ENCODE data around the gene RIPK3. TPM values are rescaled to one million over a fixed set of nuclear protein-coding genes. Genes with fewer than 3 reads are reported as not detected.

RIPK3 gene
- total RNA-seq, 1 experiment from 2014 or later = 0.08 TPM

Small RNA genes lying within 50 kb of the gene (small RNA-seq; reads per million reads assigned to genes)
- not detected for gene RF00026

Other genes with a start within 250 kb of the RIPK3 start
- 27.1 and 29.3 TPM in 2 replicates for gene PCK2, start 245.7 kb downstream of the RIPK3 start, total RNA-seq (2014; rRNA removed; shearing (Covaris generic))
- gene DCAF11, start 225.2 kb downstream of the RIPK3 start, total RNA-seq (2014; rRNA removed; shearing (Covaris generic)) = 37.2 and 46.7 TPM in 2 replicates
- gene NRL, start 225.0 kb downstream of the RIPK3 start, total RNA-seq (2014; rRNA removed; shearing (Covaris generic)) = 1.3 and 4.4 TPM in 2 replicates
- 0.63 TPM in 1 of 2 replicates, not detected in the other for gene FITM1, start 209.3 kb downstream of the RIPK3 start, total RNA-seq (2014; rRNA removed; shearing (Covaris generic))
- 130 and 149 TPM in 2 replicates for gene PSME1, start 203.8 kb downstream of the RIPK3 start, total RNA-seq (2014; rRNA removed; shearing (Covaris generic))
- gene EMC9, start 198.4 kb downstream of the RIPK3 start, total RNA-seq (2014; rRNA removed; shearing (Covaris generic)) = 30.2 and 32.2 TPM in 2 replicates
- 224 and 243 TPM in 2 replicates for gene PSME2, start 193.4 kb downstream of the RIPK3 start, total RNA-seq (2014; rRNA removed; shearing (Covaris generic))
- 57.7 and 69.8 TPM in 2 replicates for gene RNF31, start 192.5 kb downstream of the RIPK3 start, total RNA-seq (2014; rRNA removed; shearing (Covaris generic))
- gene IRF9, start 178.7 kb downstream of the RIPK3 start, total RNA-seq (2014; rRNA removed; shearing (Covaris generic)) = 5.0 and 7.8 TPM in 2 replicates
- 0.53 and 1.0 TPM in 2 replicates for gene REC8, start 167.9 kb downstream of the RIPK3 start, total RNA-seq (2014; rRNA removed; shearing (Covaris generic))
- 242 and 273 TPM in 2 replicates for gene IPO4, start 151.2 kb downstream of the RIPK3 start, total RNA-seq (2014; rRNA removed; shearing (Covaris generic))
- 54.0 and 68.3 TPM in 2 replicates for gene TM9SF1, start 144.6 kb downstream of the RIPK3 start, total RNA-seq (2014; rRNA removed; shearing (Covaris generic))
- 0.13 TPM in 1 of 2 replicates, not detected in the other for gene TSSK4, start 134.3 kb downstream of the RIPK3 start, total RNA-seq (2014; rRNA removed; shearing (Covaris generic))
- 20.0 and 44.4 TPM in 2 replicates for gene CHMP4A, start 126.5 kb downstream of the RIPK3 start, total RNA-seq (2014; rRNA removed; shearing (Covaris generic))
- 10.6 and 12.3 TPM in 2 replicates for gene MDP1, start 123.9 kb downstream of the RIPK3 start, total RNA-seq (2014; rRNA removed; shearing (Covaris generic))
- gene NEDD8, start 107.6 kb downstream of the RIPK3 start, total RNA-seq (2014; rRNA removed; shearing (Covaris generic)) = 307 and 368 TPM in 2 replicates
- gene GMPR2, start 107.1 kb downstream of the RIPK3 start, total RNA-seq (2014; rRNA removed; shearing (Covaris generic)) = 92.5 and 107 TPM in 2 replicates
- 47.2 and 52.4 TPM in 2 replicates for gene TINF2, start 97.4 kb downstream of the RIPK3 start, total RNA-seq (2014; rRNA removed; shearing (Covaris generic))
- gene TGM1, start 76.8 kb downstream of the RIPK3 start, total RNA-seq (2014; rRNA removed; shearing (Covaris generic)) = 0.76 and 1.4 TPM in 2 replicates
- 24.0 and 24.5 TPM in 2 replicates for gene RABGGTA, start 68.4 kb downstream of the RIPK3 start, total RNA-seq (2014; rRNA removed; shearing (Covaris generic))
- 6.0 and 6.9 TPM in 2 replicates for gene DHRS1, start 40.2 kb downstream of the RIPK3 start, total RNA-seq (2014; rRNA removed; shearing (Covaris generic))
- gene NOP9, start 40.1 kb downstream of the RIPK3 start, total RNA-seq (2014; rRNA removed; shearing (Covaris generic)) = 21.1 and 25.6 TPM in 2 replicates
- 0.10 TPM in 1 of 2 replicates, not detected in the other for gene CIDEB, start 32.0 kb downstream of the RIPK3 start, total RNA-seq (2014; rRNA removed; shearing (Covaris generic))
- 5.0 and 7.8 TPM in 2 replicates for gene LTB4R2, start 29.9 kb downstream of the RIPK3 start, total RNA-seq (2014; rRNA removed; shearing (Covaris generic))
- gene LTB4R, start 28.5 kb downstream of the RIPK3 start, total RNA-seq (2014; rRNA removed; shearing (Covaris generic)) = 3.8 and 6.5 TPM in 2 replicates
- gene ADCY4, start 4.9 kb downstream of the RIPK3 start, total RNA-seq (2014; rRNA removed; shearing (Covaris generic)) = not detected in 2 replicates
- 0.32 TPM in 1 of 2 replicates, not detected in the other for gene NFATC4, start 28.2 kb upstream of the RIPK3 start, total RNA-seq (2014; rRNA removed; shearing (Covaris generic))
- gene NYNRIN, start 59.0 kb upstream of the RIPK3 start, total RNA-seq (2014; rRNA removed; shearing (Covaris generic)) = 0.03 and 0.05 TPM in 2 replicates
- gene CBLN3, start 89.7 kb upstream of the RIPK3 start, total RNA-seq (2014; rRNA removed; shearing (Covaris generic)) = 0.35 and 0.84 TPM in 2 replicates
- 18.0 and 20.8 TPM in 2 replicates for gene KHNYN, start 90.0 kb upstream of the RIPK3 start, total RNA-seq (2014; rRNA removed; shearing (Covaris generic))
- 11.7 and 21.9 TPM in 2 replicates for gene SDR39U1, start 102.8 kb upstream of the RIPK3 start, total RNA-seq (2014; rRNA removed; shearing (Covaris generic))
- gene CMA1, start 168.3 kb upstream of the RIPK3 start, total RNA-seq (2014; rRNA removed; shearing (Covaris generic)) = not detected in 2 replicates
- gene CTSG, start 236.3 kb upstream of the RIPK3 start, total RNA-seq (2014; rRNA removed; shearing (Covaris generic)) = not detected in 2 replicates